Epithelial cell of proximal tubule (primary cell): ENCODE data around the gene TRIP12. TPM values are rescaled to one million over a fixed set of nuclear protein-coding genes. Genes with fewer than 3 reads are reported as not detected.
"Not testable (repeated sequence)": the region's sequence is repeated elsewhere in the genome, so short reads cannot be mapped to it uniquely, and the experiment has no call there.

ENCODE experiments used
- DNase-seq: peaks from one replicate; pipeline ENCODE4 v3.0.0-alpha.2; 2011; ENCODE audit warnings: low read depth
- H3K4me3 ChIP-seq: 2 replicates; pipeline ENCODE4 v1.5.1; 2011; ENCODE audit warnings: low read depth, mild to moderate bottlenecking, low read length
- CTCF ChIP-seq: conservative IDR thresholded peaks from 2 replicates; pipeline ENCODE4 v1.5.1; 2012; ENCODE audit warnings: low read depth, mild to moderate bottlenecking, low read length
- total RNA-seq: library from RNA; depleted of rRNA; stranded (reverse); fragments of >200 nt; gene quantifications from 2 replicates; pipeline ENCODE4 v1.2.3, GENCODE V29; 2015

The TRIP12 gene
- total RNA-seq, 1 donor from 2014 or later: 84.1 TPM

- DNase-seq: no peak
- TF ChIP-seq CTCF: no peak
Observed at GRCh38 chr2:229749779-229750178, 172.0 kb downstream of the TRIP12 start.

GRCh38 chr2:229748950-229749349 is 172.9 kb downstream of the TRIP12 start:
- no peak overlapping the region for H3K4me3 ChIP-seq
- no peak for TF ChIP-seq CTCF
- no peak for DNase-seq

More at GRCh38 chr2:229749779-229750178, 172.0 kb downstream of the TRIP12 start:
- no peak overlapping the region for H3K4me3 ChIP-seq

GRCh38 chr2:229742691-229743090 is 179.1 kb downstream of the TRIP12 start:
- not testable (repeated sequence) for H3K4me3 ChIP-seq, DNase-seq

- DNase-seq: no peak
- no peak for TF ChIP-seq CTCF
- H3K4me3 ChIP-seq: no peak overlapping the region
Observed at GRCh38 chr2:229740279-229740678, 181.5 kb downstream of the TRIP12 start.

GRCh38 chr2:229738024-229738625 is 183.7 kb downstream of the TRIP12 start:
- H3K4me3 ChIP-seq: no peak overlapping the region
- DNase-seq: no peak
- no peak for TF ChIP-seq CTCF

GRCh38 chr2:229734410-229734809 is 187.4 kb downstream of the TRIP12 start:
- no peak for TF ChIP-seq CTCF
- no peak for DNase-seq
- no peak overlapping the region for H3K4me3 ChIP-seq

GRCh38 chr2:229733611-229734245 is 188.1 kb downstream of the TRIP12 start:
- no peak for DNase-seq
- no peak overlapping the region for H3K4me3 ChIP-seq
- no peak for TF ChIP-seq CTCF
